SK-N-SH (cell line): ENCODE measurements around the gene ARHGAP4.

Experiments used
- CTCF ChIP-seq: fragments of 200-600 bp; sonication (generic); IDR thresholded peaks from 2 replicates; pipeline ENCODE4 v1.6.1; 2017; ENCODE audit warnings: antibody characterized with exemption, mild to moderate bottlenecking, moderate library complexity
- EP300 ChIP-seq, 2 experiments: IDR thresholded peaks; 2 replicates each; pipeline versions ENCODE4 v1.4.0 to v1.6.1; 2012; ENCODE audit warnings: borderline replicate concordance in 1 of 2, low read depth in 1 of 2, low read length in 1 of 2
- EZH2phosphoT487 ChIP-seq: fragments of 200-600 bp; sonication (generic); IDR thresholded peaks from 2 replicates; pipeline ENCODE4 v1.6.1; 2017; ENCODE audit warnings: low read depth, mixed run types, mild to moderate bottlenecking, antibody characterized with exemption, moderate library complexity, borderline replicate concordance
- FOXM1 ChIP-seq: IDR thresholded peaks from 2 replicates; pipeline ENCODE4 v1.4.0; 2012; ENCODE audit warnings: low read depth, mild to moderate bottlenecking
- GABPA ChIP-seq: IDR thresholded peaks from 2 replicates; pipeline ENCODE4 v1.4.0; 2012; ENCODE audit warnings: low read depth, mild to moderate bottlenecking
- IRF3 ChIP-seq: fragments of 150-350 bp; IDR thresholded peaks from 2 replicates; pipeline ENCODE4 v1.6.1; 2016; ENCODE audit warnings: mild to moderate bottlenecking, low read depth, low read length
- MXI1 ChIP-seq: IDR thresholded peaks from 2 replicates; pipeline ENCODE4 v1.6.1; 2012; ENCODE audit warnings: mild to moderate bottlenecking, low read depth, low read length, improper control_type of control experiment
- NFIC ChIP-seq: IDR thresholded peaks from 2 replicates; pipeline ENCODE4 v1.4.0; 2012; ENCODE audit warnings: borderline replicate concordance
- POLR2AphosphoS5 ChIP-seq: IDR thresholded peaks from 2 replicates; pipeline ENCODE4 v1.6.1; 2012; ENCODE audit warnings: low read depth, low read length
- REST ChIP-seq: IDR thresholded peaks from 2 replicates; pipeline ENCODE4 v1.6.1; 2012; ENCODE audit warnings: mild to moderate bottlenecking, low read depth, low read length, moderate library complexity
- SIN3A ChIP-seq: IDR thresholded peaks from 2 replicates; pipeline ENCODE4 v1.6.1; 2012; ENCODE audit warnings: low read depth, mild to moderate bottlenecking, low read length, moderate library complexity, borderline replicate concordance
- TEAD4 ChIP-seq: IDR thresholded peaks from 2 replicates; pipeline ENCODE4 v1.4.0; 2012; ENCODE audit warnings: mild to moderate bottlenecking, borderline replicate concordance; ENCODE audit not compliant: insufficient read depth
- YY1 ChIP-seq: IDR thresholded peaks from 2 replicates; pipeline ENCODE4 v1.4.0; 2012; ENCODE audit warnings: low read depth, mild to moderate bottlenecking

DNA sequence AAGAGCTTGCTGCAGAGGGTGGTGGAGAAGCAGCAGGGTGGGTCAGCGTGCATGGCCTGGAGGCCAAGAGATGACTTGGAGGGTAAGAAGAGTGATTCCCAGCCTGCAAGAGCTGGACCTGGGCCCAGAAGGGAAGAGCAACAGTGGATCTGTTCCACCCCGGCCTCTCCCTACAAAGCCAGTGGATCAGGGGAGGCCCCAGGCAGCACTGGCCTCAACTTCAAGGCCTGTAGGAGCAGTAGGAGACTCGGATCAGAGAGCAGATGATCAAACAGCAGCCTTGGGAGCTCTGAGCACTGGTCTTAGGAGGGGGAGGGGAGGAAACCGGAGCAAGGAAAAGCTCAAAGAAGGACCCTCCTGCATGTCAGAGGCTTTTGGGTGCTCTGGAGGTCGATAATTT is 47.7 kb downstream of the ARHGAP4 start:
- no peak for TF ChIP-seq CTCF
- TF ChIP-seq MXI1: no peak
- no peak for TF ChIP-seq SIN3A
- TF ChIP-seq EP300 (IDR thresholded peaks at IDR 0.05; ENCODE audit: borderline replicate concordance in 1 of 2, low read depth in 1 of 2, low read length in 1 of 2): no peak
- TF ChIP-seq TEAD4: no peak
- no peak for TF ChIP-seq FOXM1
- TF ChIP-seq EZH2phosphoT487: no peak
- TF ChIP-seq IRF3: no peak
- TF ChIP-seq GABPA: no peak
- TF ChIP-seq YY1: no peak
- no peak for TF ChIP-seq POLR2AphosphoS5
- no peak for TF ChIP-seq NFIC
- TF ChIP-seq REST: no peak
